GM18502 (cell line): ENCODE results near the gene SUMO4.

Experiments used
- ATAC-seq: cut with Tn5 transposase; IDR thresholded peaks from one replicate; pipeline ENCODE4 v1.9.1; 2021; ENCODE audit warnings: mild to moderate bottlenecking; ENCODE audit not compliant: unreplicated experiment, poor library complexity

SUMO4 gene

GRCh38 chr6:149448821-149449453, 48.9 kb downstream of the SUMO4 start:
- no peak for ATAC-seq

GRCh38 chr6:149449831-149450678, 50.0 kb downstream of the SUMO4 start:
- no peak for ATAC-seq
